GM21390 (cell line): ENCODE results near the gene YIPF5.

Experiments used
- ATAC-seq: cut with Tn5 transposase; IDR thresholded peaks from one replicate; pipeline ENCODE4 v1.9.1; 2021; ENCODE audit not compliant: unreplicated experiment

Gene YIPF5

GRCh38 chr5:144179226-144179625 lies 8.8 kb upstream of the YIPF5 start:
- ATAC-seq, result no peak

- no peak for ATAC-seq
These were observed 7.1 kb upstream of the YIPF5 start for GRCh38 chr5:144177548-144177947.

GRCh38 chr5:144173766-144174165 lies 3.3 kb upstream of the YIPF5 start:
- ATAC-seq, result no peak

GRCh38 chr5:144169904-144170275 lies 569 bp downstream of the YIPF5 start:
- ATAC-seq, result peak; percentile 0

- ATAC-seq, result no peak
These were observed 2.5 kb downstream of the YIPF5 start for GRCh38 chr5:144167998-144168397.

- no peak for ATAC-seq
These were observed 3.8 kb downstream of the YIPF5 start for GRCh38 chr5:144166696-144167095.

- ATAC-seq, result no peak
These were observed 7.8 kb downstream of the YIPF5 start for GRCh38 chr5:144162686-144163085.

GRCh38 chr5:144156767-144157171 lies 13.7 kb downstream of the YIPF5 start:
- ATAC-seq, result no peak

GRCh38 chr5:144151026-144151425 lies 19.4 kb downstream of the YIPF5 start:
- ATAC-seq, result no peak

- ATAC-seq, result no peak
These were observed 25.3 kb downstream of the YIPF5 start for GRCh38 chr5:144144956-144145751.

GRCh38 chr5:144143625-144144024 lies 26.8 kb downstream of the YIPF5 start:
- ATAC-seq, result no peak

GRCh38 chr5:144142824-144143162 lies 27.7 kb downstream of the YIPF5 start:
- ATAC-seq, result no peak

- ATAC-seq, result peak; percentile 99
These were observed 28.2 kb downstream of the YIPF5 start for GRCh38 chr5:144142139-144142823.

GRCh38 chr5:144141585-144141984 lies 28.9 kb downstream of the YIPF5 start:
- ATAC-seq, result no peak

- no peak for ATAC-seq
These were observed 30.9 kb downstream of the YIPF5 start for GRCh38 chr5:144139586-144139985.

GRCh38 chr5:144135113-144135762 lies 35.2 kb downstream of the YIPF5 start:
- ATAC-seq, result no peak

GRCh38 chr5:144134194-144134826 lies 36.1 kb downstream of the YIPF5 start:
- ATAC-seq, result no peak

- no peak for ATAC-seq
These were observed 37.3 kb downstream of the YIPF5 start for GRCh38 chr5:144133050-144133633.

- no peak for ATAC-seq
These were observed 39.2 kb downstream of the YIPF5 start for GRCh38 chr5:144131261-144131660.

GRCh38 chr5:144130306-144130705 lies 40.2 kb downstream of the YIPF5 start:
- no peak for ATAC-seq

GRCh38 chr5:144128844-144129243 lies 41.6 kb downstream of the YIPF5 start:
- no peak for ATAC-seq
